MM.1S (cell line): Measurements from ENCODE around the gene SREBF2.

Experiments
- EZH2 ChIP-seq: fragments of 300-600 bp; sonication (generic); optimal IDR thresholded peaks from 2 replicates; pipeline ENCODE3; 2017; ENCODE audit warnings: low read depth, mild to moderate bottlenecking, antibody characterized with exemption, low read length, mixed read lengths
- EZH2phosphoT487 ChIP-seq: fragments of 300-600 bp; sonication (generic); IDR thresholded peaks from 2 replicates; pipeline ENCODE4 v1.6.1; 2018; ENCODE audit warnings: antibody characterized with exemption, low read length
- TF ChIP-seq, protein P1 (sequence below): fragments of 300-600 bp; sonication (generic); IDR thresholded peaks from 2 replicates; pipeline ENCODE4 v1.5.1; 2016; ENCODE audit warnings: antibody characterized with exemption, low read length, mixed read lengths

DNA sequence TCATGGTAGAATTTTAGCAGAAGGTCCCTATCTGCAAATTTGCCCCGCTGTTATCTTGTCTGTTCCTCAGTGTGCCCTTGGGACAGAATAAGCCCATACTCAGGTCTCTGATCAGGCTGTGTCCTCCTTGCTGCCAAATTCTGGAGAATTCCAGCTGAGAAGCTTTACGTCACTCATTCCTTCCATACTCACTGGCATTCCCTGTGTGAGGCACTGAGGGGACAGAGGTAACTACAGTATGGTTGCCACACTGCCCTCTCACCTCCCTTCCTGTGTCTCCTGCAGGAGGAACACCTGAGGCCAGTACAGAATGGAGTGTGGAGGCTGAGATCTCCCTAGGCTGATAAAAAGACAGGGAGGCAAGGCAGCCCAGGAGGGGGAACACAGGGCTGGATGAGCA, 50.5 kb downstream of the SREBF2 start:
- TF ChIP-seq, protein P1, sequence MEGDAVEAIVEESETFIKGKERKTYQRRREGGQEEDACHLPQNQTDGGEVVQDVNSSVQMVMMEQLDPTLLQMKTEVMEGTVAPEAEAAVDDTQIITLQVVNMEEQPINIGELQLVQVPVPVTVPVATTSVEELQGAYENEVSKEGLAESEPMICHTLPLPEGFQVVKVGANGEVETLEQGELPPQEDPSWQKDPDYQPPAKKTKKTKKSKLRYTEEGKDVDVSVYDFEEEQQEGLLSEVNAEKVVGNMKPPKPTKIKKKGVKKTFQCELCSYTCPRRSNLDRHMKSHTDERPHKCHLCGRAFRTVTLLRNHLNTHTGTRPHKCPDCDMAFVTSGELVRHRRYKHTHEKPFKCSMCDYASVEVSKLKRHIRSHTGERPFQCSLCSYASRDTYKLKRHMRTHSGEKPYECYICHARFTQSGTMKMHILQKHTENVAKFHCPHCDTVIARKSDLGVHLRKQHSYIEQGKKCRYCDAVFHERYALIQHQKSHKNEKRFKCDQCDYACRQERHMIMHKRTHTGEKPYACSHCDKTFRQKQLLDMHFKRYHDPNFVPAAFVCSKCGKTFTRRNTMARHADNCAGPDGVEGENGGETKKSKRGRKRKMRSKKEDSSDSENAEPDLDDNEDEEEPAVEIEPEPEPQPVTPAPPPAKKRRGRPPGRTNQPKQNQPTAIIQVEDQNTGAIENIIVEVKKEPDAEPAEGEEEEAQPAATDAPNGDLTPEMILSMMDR = no peak
- TF ChIP-seq EZH2 (no peak), EZH2phosphoT487 (no peak)
